Limb (tissue), 2 donors: ENCODE data around the gene SIM2.

Experiments used
- DNase-seq, 2 donors: peaks; one replicate each; pipeline ENCODE4 v3.0.0-alpha.2; 2016; ENCODE audit errors: extremely low spot score in 2 of 2

The SIM2 gene

GRCh38 chr21:36713746-36714145 is 14.8 kb downstream of the SIM2 start:
- no peak for DNase-seq

- DNase-seq, result no peak
Observed at GRCh38 chr21:36716387-36716786, 17.5 kb downstream of the SIM2 start.

GRCh38 chr21:36716836-36717235 is 17.9 kb downstream of the SIM2 start:
- DNase-seq, result no peak

GRCh38 chr21:36717976-36718375 is 19.1 kb downstream of the SIM2 start:
- no peak for DNase-seq

- no peak for DNase-seq
Observed at GRCh38 chr21:36718951-36719501, 20.1 kb downstream of the SIM2 start.

GRCh38 chr21:36719614-36720013 is 20.7 kb downstream of the SIM2 start:
- no peak for DNase-seq

- DNase-seq, result no peak
Observed at GRCh38 chr21:36721817-36722216, 22.9 kb downstream of the SIM2 start.

GRCh38 chr21:36722370-36723368 is 23.8 kb downstream of the SIM2 start:
- no peak for DNase-seq

GRCh38 chr21:36723371-36723881 is 24.5 kb downstream of the SIM2 start:
- no peak for DNase-seq

GRCh38 chr21:36724660-36725059 is 25.7 kb downstream of the SIM2 start:
- DNase-seq, result no peak

- DNase-seq, result no peak
Observed at GRCh38 chr21:36725793-36726386, 27.0 kb downstream of the SIM2 start.

GRCh38 chr21:36727866-36728265 is 29.0 kb downstream of the SIM2 start:
- no peak for DNase-seq

- DNase-seq, result no peak
Observed at GRCh38 chr21:36728371-36729111, 29.6 kb downstream of the SIM2 start.

GRCh38 chr21:36729310-36729970 is 30.5 kb downstream of the SIM2 start:
- DNase-seq, result no peak

- no peak for DNase-seq
Observed at GRCh38 chr21:36730291-36731281, 31.7 kb downstream of the SIM2 start.

GRCh38 chr21:36732217-36732616 is 33.3 kb downstream of the SIM2 start:
- DNase-seq, result no peak

GRCh38 chr21:36732761-36733160 is 33.8 kb downstream of the SIM2 start:
- DNase-seq, result no peak

GRCh38 chr21:36733857-36734256 is 34.9 kb downstream of the SIM2 start:
- DNase-seq, result no peak

- no peak for DNase-seq
Observed at GRCh38 chr21:36734367-36735200, 35.7 kb downstream of the SIM2 start.
